ENCODE data around the gene PLCB3.

PLCB3 gene

DNA sequence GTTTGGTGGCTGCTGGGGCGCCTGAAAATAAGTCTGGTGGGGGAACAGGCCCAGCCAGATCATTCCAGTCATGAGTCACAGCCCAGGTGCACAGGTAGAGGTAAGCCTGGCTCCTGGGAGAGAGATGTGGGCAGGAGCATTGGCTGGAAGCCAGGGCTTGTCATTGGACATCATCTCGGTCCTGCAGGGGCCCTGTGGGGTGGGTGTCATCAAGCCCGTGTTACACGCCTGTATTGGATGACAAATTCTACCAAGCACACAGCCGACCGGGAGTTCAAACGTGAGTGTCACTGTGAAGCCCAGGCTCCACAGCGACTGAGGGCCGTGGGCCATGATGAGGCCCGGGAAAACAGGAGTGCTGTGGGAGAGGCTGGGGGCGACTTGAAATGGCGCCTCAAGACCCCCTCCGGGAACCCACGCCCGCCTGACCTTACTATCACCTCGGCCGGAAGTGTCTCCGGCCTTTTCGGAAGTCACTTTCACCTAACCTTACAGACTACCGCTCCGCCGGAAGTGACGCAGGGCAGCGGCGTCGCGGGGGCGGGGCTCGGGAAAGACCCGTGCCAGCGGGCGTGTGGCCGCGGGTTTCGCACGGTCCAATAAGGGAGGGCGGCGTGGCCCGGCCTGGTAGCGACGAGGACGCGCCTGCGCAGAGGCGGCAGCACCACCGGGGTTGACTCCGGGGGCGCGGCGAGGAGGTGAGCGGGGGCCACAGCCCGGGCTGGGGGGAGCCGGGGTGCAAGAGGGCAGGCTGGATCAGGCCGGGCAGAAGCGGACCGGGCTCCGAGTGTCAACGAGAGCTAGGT lies 10.7 kb upstream of the PLCB3 start, which contains the start of gene FKBP2:
Gene FKBP2 (plus strand): TSS at position 661 of the 806 bp plus-strand sequence. CDS start 1,293 bp downstream, outside the sequence.
- Histone ChIP-seq H3K27ac (ENCODE audit: low read depth, low read length) (peak within 1 kb of the TSS; percentile 86), H2AFZ (ENCODE audit: low read depth, low read length, severe bottlenecking) (no peak within 1 kb of the TSS), H3F3A (ENCODE audit: insufficient read depth) (peaks cover 50% of the 10 kb centered on the region), H3K9me2 (replicated peaks; ENCODE audit: insufficient read depth, low read length) (no peaks in the 10 kb centered on the region), H3K79me2 (ENCODE audit: insufficient read depth, low read length) (peaks cover 16% of the 10 kb centered on the region), H4K20me1 (ENCODE audit: low read depth, low read length) (no peaks in the 10 kb centered on the region), H3K4me2 (ENCODE audit: low read depth, low read length, poor library complexity, severe bottlenecking) (peak within 1 kb of the TSS; percentile 93), H3K4me3 (ENCODE audit: insufficient read depth, low read length, poor library complexity, severe bottlenecking) (peak within 1 kb of the TSS; percentile 78), H3K27me3 (ENCODE audit: low read length) (no peaks in the 10 kb centered on the region), H3K36me3 (ENCODE audit: low read length) (no peaks in the 10 kb centered on the region), H3K9ac (ENCODE audit: low read length) (peak within 1 kb of the TSS; percentile 72), H3K9me3 (ENCODE audit: insufficient read depth, low read length) (no peaks in the 10 kb centered on the region)
- TF ChIP-seq, protein P1, sequence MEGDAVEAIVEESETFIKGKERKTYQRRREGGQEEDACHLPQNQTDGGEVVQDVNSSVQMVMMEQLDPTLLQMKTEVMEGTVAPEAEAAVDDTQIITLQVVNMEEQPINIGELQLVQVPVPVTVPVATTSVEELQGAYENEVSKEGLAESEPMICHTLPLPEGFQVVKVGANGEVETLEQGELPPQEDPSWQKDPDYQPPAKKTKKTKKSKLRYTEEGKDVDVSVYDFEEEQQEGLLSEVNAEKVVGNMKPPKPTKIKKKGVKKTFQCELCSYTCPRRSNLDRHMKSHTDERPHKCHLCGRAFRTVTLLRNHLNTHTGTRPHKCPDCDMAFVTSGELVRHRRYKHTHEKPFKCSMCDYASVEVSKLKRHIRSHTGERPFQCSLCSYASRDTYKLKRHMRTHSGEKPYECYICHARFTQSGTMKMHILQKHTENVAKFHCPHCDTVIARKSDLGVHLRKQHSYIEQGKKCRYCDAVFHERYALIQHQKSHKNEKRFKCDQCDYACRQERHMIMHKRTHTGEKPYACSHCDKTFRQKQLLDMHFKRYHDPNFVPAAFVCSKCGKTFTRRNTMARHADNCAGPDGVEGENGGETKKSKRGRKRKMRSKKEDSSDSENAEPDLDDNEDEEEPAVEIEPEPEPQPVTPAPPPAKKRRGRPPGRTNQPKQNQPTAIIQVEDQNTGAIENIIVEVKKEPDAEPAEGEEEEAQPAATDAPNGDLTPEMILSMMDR (IDR thresholded peaks at IDR 0.05; ENCODE audit: insufficient read depth, low read length, poor library complexity, severe bottlenecking): no peak
- no peak for TF ChIP-seq EZH2phosphoT487 (conservative IDR thresholded peaks at IDR 0.05; ENCODE audit: low read length)

DNA sequence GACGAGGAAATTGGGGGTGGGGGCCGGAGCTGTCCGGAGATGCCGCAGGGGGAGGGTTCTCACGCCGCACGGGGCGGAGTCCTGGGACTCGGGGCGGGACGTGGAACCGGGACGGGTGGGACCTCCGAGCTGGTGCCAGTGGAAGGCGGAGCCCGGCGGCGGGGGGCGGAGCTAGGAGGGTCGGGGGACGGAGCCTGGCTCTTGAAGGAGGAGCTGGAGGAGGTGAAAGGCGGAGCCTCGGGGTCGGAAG lies 10.2 kb upstream of the PLCB3 start:
- no peaks in the 10 kb centered on the region for H3K9me2 ChIP-seq (replicated peaks; ENCODE audit: insufficient read depth, low read length)
- no peak overlapping the region for H2AFZ ChIP-seq (ENCODE audit: low read depth, low read length, severe bottlenecking)
- H3K27me3 ChIP-seq (ENCODE audit: low read length): no peaks in the 10 kb centered on the region
- H3K27ac ChIP-seq (ENCODE audit: low read depth, low read length): peak overlapping the region; percentile 86
- TF ChIP-seq, protein P1 (IDR thresholded peaks at IDR 0.05; ENCODE audit: insufficient read depth, low read length, poor library complexity, severe bottlenecking): no peak
- no peak for TF ChIP-seq EZH2phosphoT487 (conservative IDR thresholded peaks at IDR 0.05; ENCODE audit: low read length)
- H3F3A ChIP-seq (ENCODE audit: insufficient read depth): peaks cover 54% of the 10 kb centered on the region
- H3K36me3 ChIP-seq (ENCODE audit: low read length): no peaks in the 10 kb centered on the region
- H4K20me1 ChIP-seq (ENCODE audit: low read depth, low read length): no peaks in the 10 kb centered on the region
- H3K9me3 ChIP-seq (ENCODE audit: insufficient read depth, low read length): no peaks in the 10 kb centered on the region
- H3K4me2 ChIP-seq (ENCODE audit: low read depth, low read length, poor library complexity, severe bottlenecking): peak overlapping the region; percentile 61
- peak overlapping the region; percentile 61 for H3K4me3 ChIP-seq (ENCODE audit: insufficient read depth, low read length, poor library complexity, severe bottlenecking)
- peak overlapping the region; percentile 72 for H3K9ac ChIP-seq (ENCODE audit: low read length)
- peaks cover 21% of the 10 kb centered on the region for H3K79me2 ChIP-seq (ENCODE audit: insufficient read depth, low read length)

DNA sequence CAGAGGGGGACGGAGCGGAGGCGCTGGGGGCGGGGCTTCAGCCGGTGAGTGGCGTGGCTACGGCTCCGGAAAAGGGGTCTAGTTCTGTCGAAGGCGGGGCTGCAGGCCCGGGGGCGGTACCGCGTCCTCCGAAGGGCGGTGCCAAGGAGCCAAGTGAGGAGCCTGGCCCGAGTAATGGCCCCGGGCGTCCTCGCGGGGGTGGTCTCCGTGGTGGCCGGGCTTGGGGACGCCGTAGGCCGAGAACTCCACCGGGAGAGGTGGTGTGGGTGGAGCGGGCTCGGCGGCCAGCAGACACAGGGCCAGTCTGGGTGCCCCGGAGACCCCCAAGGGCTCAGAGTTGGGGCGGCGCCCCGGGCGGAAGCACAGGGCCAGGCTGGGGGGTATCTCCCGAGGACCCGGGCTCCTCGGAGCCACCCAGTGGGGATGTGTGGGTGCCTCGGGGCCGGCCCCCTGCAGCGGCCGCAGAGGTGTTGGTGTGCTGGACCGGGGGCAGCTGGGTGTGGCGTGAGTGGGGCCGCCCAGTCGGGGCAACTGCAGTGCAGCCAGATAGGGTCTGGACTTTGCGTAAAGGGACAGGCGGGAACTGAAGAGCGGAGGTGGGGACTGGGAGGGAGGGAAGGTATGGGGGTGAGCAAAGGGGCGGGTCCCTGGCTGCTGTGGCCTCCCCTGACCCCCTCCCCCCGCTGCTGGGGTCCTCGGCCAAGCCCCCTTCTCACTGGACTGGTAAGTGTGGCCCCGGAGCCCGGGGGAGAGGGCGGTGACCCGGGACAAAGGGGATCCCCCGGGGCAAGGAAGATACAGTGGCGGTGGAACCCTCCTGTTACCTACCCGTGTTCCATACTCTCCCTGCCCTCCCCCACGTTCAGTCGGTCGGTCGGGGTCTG lies 9.6 kb upstream of the PLCB3 start:
- H3K9me3 ChIP-seq (ENCODE audit: insufficient read depth, low read length): no peaks in the 10 kb centered on the region
- no peaks in the 10 kb centered on the region for H3K9me2 ChIP-seq (replicated peaks; ENCODE audit: insufficient read depth, low read length)
- no peaks in the 10 kb centered on the region for H4K20me1 ChIP-seq (ENCODE audit: low read depth, low read length)
- peak overlapping the region; percentile 78 for H3K4me3 ChIP-seq (ENCODE audit: insufficient read depth, low read length, poor library complexity, severe bottlenecking)
- H3K36me3 ChIP-seq (ENCODE audit: low read length): no peaks in the 10 kb centered on the region
- H3K27me3 ChIP-seq (ENCODE audit: low read length): no peaks in the 10 kb centered on the region
- H3K4me2 ChIP-seq (ENCODE audit: low read depth, low read length, poor library complexity, severe bottlenecking): peak overlapping the region; percentile 93
- H3K27ac ChIP-seq (ENCODE audit: low read depth, low read length): peak overlapping the region; percentile 71
- H3K79me2 ChIP-seq (ENCODE audit: insufficient read depth, low read length): peaks cover 22% of the 10 kb centered on the region
- peak overlapping the region; percentile 72 for H3K9ac ChIP-seq (ENCODE audit: low read length)
- H3F3A ChIP-seq (ENCODE audit: insufficient read depth): peaks cover 54% of the 10 kb centered on the region
- no peak overlapping the region for H2AFZ ChIP-seq (ENCODE audit: low read depth, low read length, severe bottlenecking)
- TF ChIP-seq EZH2phosphoT487 (conservative IDR thresholded peaks at IDR 0.05; ENCODE audit: low read length): no peak
- TF ChIP-seq, protein P1 (IDR thresholded peaks at IDR 0.05; ENCODE audit: insufficient read depth, low read length, poor library complexity, severe bottlenecking): no peak
